Measurements from ENCODE around the gene ASB18.
"Not testable (repeated sequence)": the region's sequence is repeated elsewhere in the genome, so short reads cannot be mapped to it uniquely, and the experiment has no call there.

The ASB18 gene

DNA sequence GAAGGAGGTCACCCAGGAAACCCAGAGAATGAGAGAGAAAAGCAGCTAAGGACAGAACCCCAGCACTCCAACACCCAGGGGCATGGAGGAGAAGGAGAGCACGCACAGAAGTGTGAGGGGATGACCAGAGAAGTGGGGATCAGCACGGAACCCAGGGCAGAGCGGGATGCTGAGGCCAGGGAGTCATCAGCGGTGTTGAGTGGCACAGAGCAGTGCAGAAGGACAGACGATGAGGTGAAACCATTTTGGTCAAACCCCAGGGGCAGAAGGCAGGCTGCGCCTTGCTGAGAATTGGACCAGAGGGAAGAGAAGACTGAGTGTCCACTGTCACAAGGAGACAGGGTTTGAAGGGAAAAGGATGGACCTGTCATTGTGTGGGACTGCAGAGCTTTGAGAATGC, 23.4 kb upstream of the ASB18 start:
- H3K4me3 ChIP-seq (ENCODE audit: low read depth, low read length) = no peak overlapping the region

DNA sequence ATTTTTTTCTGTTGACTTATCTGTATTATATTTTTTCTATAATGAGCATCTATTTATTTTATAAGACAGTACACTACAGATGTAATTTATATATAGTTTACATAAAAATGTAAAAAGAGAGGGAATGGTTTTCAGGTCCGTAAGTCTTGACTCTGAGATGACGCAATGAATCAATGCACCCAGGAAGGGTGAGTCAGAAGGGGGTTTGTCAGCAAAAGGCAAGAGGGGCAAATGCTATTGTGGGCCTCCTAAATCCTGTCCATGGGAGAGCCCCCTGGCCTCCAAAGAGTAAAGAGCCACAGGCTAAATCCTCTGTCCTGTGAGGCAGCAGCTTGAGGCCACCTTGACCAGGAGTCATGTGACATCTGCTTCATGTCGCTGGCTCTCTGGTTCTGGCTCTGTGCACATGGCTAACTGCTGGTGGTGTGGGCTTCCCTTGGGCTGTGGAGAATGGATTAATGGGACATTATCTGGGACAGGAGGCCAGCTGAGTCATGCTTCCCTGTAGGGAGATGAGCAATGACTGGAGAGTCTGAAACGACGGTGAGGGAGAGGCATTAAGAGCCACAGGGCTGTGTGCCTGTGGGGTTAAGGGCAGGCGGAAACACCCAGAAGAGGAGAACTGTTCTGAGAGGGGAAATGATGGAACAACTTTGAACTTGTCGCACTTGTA, 22.8 kb upstream of the ASB18 start:
- H3K4me3 ChIP-seq (ENCODE audit: low read depth, low read length) = no peak overlapping the region

DNA sequence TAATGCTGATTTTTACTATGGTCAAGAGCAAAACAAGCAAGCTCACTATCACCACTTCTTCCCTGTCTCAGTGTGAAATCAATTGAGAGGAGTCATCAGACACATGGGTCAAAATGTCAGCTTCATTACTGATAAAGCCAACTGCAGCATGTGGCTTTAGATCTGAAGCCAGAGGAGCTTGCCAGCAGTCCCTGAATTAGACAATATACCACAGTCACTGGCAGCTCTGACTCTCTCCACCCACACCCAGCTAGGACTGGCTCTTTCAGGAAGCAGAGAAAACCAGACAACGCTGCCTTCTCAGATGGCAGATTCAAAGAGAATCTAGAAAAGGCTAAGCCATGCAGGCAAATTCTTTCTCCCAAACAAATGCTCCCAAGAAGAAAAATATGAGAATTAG, 20.0 kb upstream of the ASB18 start:
- no peak overlapping the region for H3K4me3 ChIP-seq (ENCODE audit: low read depth, low read length)

DNA sequence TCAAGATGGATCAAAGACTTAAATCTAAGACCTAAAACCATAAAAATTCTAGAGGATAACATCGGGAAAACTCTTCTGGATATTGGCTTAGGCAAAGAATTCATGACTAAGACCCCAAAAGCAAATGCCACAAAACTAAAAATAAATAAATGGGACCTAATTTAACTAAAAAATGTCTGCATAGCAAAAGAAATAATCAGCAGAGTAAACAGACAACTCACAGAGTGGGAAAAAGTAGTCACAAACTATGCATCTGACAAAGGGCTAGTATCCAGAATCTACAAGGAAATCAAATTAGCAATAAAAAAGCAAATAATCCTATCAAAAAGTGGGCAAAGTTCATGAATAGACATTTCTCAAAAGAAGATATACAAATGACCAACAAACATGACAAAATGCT, 18.2 kb upstream of the ASB18 start:
- H3K4me3 ChIP-seq (ENCODE audit: low read depth, low read length) = no peak overlapping the region

DNA sequence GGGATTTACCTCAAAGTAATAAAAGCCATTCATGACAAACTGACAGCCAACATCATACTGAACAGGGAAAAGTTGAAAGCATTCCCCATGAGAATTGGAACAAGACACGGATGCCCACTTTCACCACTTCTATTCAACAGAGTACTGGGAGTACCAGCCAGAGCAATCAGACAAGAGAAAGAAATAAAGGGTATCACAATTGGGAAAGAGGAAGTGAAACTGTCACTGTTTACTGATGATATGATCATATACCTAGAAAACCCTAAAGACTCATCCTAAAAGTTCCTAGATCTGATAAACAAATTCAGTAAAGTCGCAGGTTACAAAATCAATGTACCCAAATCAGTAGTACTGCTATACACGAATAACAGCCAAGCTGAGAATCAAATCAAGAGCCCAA, 17.2 kb upstream of the ASB18 start:
- no peak overlapping the region for H3K4me3 ChIP-seq (ENCODE audit: low read depth, low read length)

DNA sequence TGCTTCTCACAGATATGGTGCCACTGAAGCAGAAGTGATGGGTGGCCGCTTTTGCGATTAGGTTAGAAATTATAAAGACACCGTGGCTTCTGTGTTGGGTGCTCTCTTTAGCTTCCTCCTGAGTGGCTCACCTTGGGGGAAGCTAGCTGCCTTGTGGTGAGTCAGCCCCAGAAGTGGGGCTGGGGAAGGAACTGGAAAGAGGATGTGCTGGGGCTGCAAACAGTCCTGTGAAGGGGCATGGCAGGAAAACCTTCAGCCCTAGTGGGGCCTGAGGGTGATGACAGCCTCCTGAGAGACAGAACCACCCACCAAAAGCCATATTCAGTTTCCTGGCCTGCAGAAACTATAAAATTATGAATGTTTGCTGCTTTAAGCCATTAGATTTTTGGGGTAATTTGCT, 8.9 kb upstream of the ASB18 start:
- no peak overlapping the region for H3K4me3 ChIP-seq (ENCODE audit: low read depth, low read length)

DNA sequence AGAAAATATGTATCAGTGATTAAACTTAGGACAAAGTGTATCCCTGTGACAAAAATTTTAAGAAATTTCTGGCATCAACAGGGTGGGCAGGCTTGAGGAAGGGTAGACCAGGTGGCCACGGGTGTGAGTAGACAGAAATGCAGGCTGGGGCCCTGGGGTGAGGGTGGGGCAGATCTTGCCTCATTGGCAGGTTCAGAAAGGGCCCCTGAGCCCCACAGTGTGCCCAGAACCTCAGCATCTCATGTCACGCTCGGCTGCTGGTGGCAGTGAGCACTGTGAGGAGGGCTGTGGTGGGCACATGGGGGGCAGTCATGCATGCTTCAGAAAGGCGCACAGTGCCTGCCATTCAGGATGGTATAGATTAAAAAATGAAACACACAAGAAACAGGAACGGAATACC, 7.6 kb upstream of the ASB18 start:
- H3K4me3 ChIP-seq (ENCODE audit: low read depth, low read length) = no peak overlapping the region

DNA sequence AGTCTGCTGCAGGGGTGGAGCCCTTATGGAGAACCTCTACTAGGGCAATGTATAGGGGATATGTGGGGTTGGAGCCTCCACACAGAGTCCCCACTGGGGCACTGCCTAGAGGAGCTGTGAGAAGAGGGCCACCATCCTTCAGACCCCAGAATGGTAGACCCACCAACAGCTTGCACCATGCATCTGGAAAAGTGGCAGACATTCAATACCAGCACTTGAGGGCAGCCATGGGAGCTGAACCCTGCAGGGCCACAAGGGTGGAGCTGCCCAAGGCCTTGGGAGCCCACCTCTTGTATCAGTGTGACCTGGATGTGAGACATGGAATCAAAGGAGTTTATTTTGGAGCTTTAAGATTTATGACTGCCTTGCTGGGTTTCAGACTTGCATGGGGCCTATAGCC, 5.7 kb upstream of the ASB18 start:
- H3K4me3 ChIP-seq (ENCODE audit: low read depth, low read length) = not testable (repeated sequence)

DNA sequence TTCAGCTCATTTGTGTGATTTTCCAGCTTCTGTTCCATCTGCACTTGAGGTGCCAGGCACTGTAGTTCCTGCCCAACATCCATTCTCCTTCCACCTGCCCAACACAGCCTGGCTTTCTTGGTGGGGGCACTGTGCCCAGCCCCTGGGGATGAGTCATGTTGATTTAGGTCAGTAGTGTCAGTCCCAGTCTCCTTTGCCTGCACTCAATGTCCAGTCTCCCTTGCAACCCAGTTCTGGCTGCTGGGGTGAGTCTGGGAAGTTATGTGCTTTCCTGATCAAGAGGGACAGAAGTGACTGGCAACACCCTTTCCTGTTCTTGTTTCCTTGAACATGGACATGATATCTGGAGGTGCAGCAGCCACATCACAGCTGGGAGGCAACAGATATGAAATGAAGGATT, 1.5 kb upstream of the ASB18 start:
- no peak overlapping the region for H3K4me3 ChIP-seq (ENCODE audit: low read depth, low read length)

DNA sequence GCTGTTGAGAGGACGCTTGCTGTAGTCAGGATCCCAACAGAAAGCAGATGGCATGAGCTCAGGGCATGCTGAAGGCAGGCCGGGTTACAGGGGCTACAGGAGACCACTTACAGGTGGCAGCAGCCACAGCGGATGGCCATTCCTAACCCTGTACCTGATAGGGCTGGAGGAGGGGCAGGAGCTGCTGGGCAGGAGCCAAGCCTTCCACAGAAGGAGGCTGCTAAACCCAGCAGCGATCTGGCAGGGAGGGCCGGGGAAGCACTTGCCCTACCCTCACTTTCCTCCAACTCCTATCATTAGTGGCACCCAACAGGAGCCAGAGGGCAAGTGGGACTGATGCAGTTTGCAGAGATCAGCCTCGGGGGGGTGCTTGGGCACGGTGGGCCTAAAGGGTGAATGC, 2.0 kb downstream of the ASB18 start:
- no peak overlapping the region for H3K4me3 ChIP-seq (ENCODE audit: low read depth, low read length)

DNA sequence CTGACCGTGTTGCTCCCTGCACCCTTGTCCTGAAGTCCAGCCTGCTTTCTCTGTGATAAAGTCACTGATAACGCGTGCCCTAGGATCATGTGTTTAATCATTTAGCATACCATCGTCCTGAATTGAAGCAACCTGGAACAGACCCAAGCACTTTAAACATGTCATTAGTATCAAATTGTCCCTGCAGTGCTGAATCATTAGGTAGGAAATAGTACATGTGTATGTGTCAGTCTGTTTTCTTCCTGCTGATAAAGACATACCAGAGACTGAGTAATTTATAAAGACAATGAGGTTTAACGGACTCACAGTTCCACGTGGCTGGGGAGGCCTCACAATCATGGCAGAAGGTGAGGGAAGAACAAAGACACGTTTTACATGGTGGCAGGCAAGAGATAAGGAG, 2.8 kb downstream of the ASB18 start:
- no peak overlapping the region for H3K4me3 ChIP-seq (ENCODE audit: low read depth, low read length)

DNA sequence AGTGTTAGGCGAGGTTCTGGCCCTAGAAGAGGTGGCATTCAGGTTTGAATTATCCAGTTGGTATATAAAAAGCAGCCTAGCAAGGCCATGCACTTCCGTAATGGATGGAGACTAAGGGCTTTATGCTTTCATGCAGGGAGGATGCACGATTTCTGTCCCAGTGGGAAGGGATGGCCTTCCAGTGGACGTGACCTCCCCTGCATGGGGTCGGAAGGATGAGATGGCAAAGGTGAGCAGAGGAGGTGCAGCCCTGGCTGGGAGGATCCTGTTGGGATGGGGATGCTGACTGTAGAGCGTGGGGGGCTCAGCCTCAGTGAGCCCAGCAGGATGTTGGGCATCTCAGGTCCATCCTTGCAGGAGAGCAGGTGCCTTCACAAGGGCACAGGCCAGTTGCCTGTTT, 4.8 kb downstream of the ASB18 start:
- H3K4me3 ChIP-seq (ENCODE audit: low read depth, low read length) = no peak overlapping the region

DNA sequence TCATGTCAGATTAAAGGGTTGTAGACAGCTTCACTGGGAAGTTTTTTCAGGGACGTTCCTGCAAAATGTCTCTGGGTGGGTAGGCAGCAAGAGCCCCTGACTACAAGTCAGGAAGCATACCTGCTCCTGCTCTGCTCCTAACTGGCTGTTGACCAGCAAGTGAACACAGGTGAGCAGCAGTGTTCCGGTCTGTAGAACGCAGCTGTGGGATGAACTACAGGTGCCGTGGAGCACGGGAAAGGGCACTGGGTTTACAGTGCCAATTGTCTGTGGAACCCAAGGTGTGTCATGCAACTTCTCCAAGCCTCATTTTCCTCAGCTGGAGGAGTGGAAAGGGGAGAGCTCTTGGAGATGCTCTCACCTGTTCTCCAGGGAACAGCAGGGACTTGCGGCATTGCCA, 6.6 kb downstream of the ASB18 start:
- H3K4me3 ChIP-seq (ENCODE audit: low read depth, low read length) = no peak overlapping the region

DNA sequence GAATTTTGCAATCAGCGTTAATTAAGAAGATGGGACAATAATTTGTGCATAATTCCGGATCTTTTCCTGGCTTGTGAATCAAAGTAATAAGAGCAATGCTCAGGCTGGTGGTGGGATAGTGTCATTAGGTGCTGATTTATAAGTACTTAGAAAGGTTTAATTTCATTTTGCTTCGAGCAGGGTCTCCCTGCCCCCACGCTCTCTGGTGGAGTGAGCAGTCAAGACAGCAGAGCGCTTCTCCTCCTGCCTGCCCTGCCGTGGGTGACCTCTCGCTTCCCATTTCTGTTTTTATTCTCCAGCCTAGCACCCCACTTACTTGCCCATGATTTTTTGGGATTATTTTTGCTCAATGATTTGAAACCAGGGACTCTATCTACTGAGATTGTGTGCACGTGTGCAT, 7.1 kb downstream of the ASB18 start:
- no peak overlapping the region for H3K4me3 ChIP-seq (ENCODE audit: low read depth, low read length)

DNA sequence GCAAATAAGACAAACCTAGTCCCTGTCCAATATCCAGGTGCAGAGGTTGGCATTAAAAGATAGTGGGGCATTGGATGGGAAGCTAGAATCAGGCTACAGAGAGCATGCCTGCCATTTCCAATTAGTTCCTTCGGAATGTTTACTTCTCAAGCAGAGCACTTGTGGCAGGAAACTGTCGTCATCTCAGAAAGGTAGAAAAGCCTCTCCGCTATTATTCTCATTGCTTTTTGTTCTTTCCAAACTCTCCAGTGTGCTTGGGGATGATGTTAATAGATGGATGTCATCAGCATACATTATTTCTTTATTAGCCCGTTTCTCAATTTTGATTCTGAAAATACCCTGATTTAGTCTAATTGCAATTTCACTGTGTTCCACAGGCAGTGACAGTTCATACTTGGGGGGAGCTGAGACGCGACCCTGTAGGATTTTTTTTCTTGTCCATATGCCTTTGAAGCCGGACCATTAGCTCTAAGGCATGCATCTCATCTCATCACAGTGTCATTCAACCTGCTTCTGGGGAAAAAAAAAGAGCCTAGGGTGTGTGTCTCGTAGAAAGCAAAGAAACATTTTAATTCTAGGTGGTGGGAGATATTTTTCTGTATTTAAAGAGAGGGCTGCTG, 7.7 kb downstream of the ASB18 start:
- H3K4me3 ChIP-seq (ENCODE audit: low read depth, low read length) = no peak overlapping the region

DNA sequence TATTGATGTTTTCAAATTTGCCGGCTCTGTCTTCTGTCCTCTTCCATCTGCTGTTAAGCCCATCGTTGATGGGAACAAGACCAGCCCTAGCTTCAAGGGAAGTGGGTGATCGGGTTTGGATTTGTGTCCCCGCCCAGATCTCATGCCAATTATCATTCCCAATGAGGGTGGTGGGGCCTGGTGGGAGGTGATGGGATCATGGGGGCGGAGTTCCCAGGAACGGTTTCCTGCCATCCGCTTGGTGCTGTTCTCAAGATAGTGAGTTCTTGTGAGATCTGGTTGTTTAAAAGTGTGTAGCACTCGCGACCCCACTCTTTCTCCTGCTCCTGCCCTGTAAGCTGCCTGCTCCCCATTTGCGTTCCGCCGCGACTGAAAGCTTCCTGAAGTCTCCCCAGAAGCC, 9.5 kb downstream of the ASB18 start:
- H3K4me3 ChIP-seq (ENCODE audit: low read depth, low read length) = no peak overlapping the region

DNA sequence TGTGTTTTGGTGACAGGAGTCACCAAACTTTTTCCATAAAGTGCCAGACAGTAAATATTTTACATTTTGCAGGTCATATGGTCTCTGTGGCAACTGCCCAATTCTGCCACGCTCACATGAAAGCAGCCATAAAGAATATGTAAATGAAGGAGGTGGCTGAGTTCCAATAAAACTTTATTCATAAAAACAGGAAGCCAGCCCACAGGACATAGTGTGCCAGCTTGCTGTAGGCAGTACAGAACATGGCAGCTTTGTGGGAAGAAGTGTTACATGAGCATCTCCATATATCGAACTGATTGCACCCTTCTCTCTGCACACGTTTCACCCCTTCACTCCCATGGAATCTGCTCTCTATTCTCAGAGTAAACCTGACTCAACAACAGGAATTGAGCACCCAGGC, 10.2 kb downstream of the ASB18 start:
- no peak overlapping the region for H3K4me3 ChIP-seq (ENCODE audit: low read depth, low read length)

DNA sequence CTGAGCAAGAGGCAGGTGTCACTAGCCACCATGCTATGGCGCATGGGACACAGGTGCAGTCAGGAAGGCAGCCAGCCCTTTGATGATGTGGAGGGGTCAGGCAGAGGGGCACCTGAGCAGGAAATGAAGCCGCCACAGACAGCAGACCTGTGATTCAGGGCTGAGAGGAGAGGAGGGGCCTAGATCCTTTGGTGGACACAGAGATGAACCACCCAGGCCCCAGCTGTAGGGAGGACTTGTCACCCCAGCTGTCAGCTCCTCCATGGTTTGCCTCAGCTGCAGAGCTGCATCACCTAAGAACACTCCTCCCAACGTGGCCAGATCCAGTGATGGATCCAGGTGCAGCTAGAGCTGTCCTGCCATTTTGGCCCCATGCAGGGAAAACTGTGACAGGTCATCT, 11.6 kb downstream of the ASB18 start:
- no peak overlapping the region for H3K4me3 ChIP-seq (ENCODE audit: low read depth, low read length)

DNA sequence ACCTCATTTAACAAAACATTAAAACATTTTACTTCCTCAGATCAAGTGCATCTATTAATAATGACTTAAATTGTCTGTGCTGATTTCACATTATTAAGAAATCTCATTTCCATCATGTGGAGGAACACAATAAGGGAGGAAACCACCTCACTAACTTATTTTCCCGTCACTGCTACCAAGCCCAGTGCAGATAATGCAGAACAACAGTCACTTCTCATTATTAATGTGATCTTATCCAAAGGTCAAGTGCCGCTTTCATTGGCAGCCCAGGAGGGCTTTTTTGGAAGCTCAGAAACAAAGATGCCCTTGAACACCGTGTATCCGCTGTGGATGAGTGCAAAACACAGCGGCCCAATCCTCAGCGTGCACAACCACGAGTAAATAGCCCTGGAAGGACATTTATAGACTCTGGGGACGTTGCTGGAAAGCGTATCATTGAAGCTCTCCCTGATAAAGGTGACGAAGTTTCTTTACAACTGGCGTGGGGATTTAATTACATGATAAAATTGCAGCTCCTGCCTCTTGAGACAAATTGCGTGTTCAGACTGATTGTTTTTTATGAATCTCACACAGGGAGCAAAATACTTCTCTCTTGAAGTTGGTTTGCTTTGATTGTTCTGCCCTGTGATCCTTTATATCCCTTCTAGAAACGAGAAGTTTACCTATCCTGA, 13.2 kb downstream of the ASB18 start:
- H3K4me3 ChIP-seq (ENCODE audit: low read depth, low read length) = no peak overlapping the region

DNA sequence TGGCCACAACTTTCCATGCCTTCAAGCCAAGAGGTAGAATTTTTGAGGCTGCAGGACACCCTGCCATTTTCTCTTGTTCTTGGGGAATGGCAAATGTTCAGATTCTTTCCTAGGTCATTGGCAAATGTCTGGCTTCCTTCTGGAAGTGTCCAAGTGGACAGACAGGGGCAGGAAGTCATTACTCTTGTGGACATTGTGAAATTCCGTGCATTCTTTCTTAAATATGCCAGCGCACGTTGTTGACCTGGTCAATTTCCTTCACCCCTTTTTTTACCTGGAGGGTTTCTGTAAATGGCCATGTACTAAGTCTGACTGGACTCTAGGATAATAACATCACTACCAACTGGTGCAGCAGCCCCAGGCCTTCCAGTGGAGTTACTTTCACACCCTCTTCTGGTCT, 13.9 kb downstream of the ASB18 start:
- no peak overlapping the region for H3K4me3 ChIP-seq (ENCODE audit: low read depth, low read length)

DNA sequence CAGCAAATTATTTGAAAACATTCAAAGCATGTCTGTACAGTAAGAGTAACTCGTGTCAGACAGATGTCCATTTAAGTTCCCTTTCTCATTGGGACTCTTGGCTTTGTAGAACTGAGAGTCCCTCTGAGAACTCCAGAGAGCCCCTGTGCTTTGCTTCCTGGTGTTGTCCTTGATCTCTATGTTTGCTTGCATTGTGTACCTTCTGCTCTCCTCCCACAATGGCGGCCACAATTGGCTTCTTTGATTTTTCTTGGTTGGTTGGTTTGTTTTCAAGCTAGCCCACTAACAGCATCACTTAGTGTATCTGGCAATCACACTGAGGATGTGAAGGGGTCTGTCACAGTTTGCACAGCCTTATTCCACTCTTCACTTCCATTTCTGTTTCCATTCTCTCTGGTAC, 15.1 kb downstream of the ASB18 start:
- no peak overlapping the region for H3K4me3 ChIP-seq (ENCODE audit: low read depth, low read length)

DNA sequence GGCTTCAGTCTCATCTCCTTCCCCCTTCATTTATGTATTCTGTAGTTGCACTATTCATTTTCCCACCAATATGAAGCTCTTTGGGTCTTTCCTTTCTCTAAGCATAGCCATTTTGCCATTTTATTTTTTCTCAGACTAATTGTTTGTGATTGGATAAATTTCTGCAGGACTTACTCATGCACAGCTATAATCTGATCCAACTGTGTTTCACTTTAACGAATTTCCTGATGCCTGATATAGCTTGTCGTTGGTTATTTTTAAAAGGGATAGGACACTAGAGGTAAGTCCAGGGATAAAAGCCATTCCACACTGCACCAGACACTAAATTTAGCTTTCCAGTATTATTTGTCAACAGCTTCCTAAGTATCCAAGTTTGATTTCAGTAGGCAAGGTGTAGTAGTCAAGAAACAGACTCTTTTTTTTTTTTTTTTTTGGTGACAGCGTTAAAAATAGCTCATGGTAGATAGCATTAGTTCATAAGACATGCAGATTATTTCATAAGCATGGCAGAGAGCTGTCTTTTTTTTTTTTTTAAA, 17.4 kb downstream of the ASB18 start:
- H3K4me3 ChIP-seq (ENCODE audit: low read depth, low read length) = no peak overlapping the region

Measured in iPS-11a (cell line).